HG03378 (cell line): ENCODE data around the gene CRY1.

Source experiments
- ATAC-seq: cut with Tn5 transposase; IDR thresholded peaks from one replicate; pipeline ENCODE4 v1.9.1; 2021; ENCODE audit warnings: mild to moderate bottlenecking, moderate library complexity; ENCODE audit not compliant: unreplicated experiment

The CRY1 gene

DNA sequence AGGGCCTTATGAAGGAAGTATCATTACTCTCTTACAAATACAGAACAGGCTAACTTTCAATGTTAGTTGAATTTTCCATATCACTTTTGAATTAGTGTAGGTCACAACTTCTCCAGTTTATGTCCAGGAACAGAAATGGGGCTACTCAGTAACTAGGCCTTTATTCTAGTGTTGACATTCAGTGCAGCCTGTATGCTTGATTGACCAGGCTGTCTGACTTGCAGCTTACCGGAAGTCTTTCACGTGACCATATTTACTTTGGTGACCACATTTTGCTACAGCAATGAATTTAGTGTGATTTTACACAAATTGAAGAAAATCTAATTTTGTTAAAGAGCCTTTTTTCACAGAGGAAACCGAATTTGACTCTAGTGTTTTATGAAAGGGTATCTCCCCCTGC, 118.8 kb downstream of the CRY1 start:
- no peak for ATAC-seq

- no peak for ATAC-seq
Measured at GRCh38 chr12:106973545-106973944, 119.8 kb downstream of the CRY1 start.

GRCh38 chr12:106971065-106971464, 122.3 kb downstream of the CRY1 start:
- no peak for ATAC-seq

- ATAC-seq, result no peak
Measured at GRCh38 chr12:106964526-106964925, 128.8 kb downstream of the CRY1 start.

DNA sequence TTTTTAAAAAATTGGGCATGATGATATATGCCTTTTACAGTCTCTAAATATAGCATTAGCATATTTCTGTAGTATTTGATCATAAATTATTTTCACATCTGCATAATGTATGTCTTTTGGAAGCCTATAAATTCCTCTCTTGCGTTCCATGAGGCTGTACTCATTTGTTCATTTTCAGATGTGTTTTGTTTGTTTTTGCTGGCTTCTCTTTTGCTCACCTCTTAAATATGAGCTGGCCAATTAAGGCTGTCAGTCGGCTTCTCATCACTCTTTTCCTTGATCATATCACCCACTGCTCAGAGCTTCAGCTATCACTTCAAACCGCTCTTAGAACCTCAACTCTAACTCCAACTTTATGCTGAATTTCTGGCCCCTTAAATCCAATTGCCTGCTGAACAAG, 131.1 kb downstream of the CRY1 start:
- no peak for ATAC-seq

GRCh38 chr12:106960443-106960842, 132.9 kb downstream of the CRY1 start:
- ATAC-seq, result no peak

GRCh38 chr12:106957583-106957982, 135.8 kb downstream of the CRY1 start:
- no peak for ATAC-seq

DNA sequence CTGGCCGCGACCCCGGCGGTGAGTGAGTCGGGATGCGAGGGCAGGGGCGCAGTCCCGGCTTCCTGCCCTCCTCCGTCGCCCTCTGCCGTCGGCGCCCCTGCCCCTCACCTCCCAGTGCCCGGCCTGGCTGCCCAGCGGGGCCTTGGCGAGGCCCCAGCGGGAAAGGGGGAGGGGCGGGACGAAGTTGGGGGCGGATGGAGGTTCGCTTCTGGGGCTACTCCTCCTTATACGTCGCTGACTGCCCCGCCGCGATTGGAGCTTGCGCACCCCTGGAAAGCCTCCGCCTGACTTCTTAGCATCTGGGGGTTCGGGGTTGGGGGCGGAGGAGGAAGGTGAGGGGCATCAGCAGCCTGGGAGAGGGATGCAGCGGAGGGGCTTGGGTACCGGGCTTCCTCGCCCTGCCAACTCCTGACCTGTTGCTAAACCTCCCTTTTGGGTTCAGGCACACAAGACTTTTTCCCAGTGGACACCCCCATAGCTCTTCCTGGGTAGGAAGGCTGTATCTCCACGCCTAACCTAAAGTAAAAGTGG, 137.2 kb downstream of the CRY1 start:
- peak; percentile 4 for ATAC-seq

DNA sequence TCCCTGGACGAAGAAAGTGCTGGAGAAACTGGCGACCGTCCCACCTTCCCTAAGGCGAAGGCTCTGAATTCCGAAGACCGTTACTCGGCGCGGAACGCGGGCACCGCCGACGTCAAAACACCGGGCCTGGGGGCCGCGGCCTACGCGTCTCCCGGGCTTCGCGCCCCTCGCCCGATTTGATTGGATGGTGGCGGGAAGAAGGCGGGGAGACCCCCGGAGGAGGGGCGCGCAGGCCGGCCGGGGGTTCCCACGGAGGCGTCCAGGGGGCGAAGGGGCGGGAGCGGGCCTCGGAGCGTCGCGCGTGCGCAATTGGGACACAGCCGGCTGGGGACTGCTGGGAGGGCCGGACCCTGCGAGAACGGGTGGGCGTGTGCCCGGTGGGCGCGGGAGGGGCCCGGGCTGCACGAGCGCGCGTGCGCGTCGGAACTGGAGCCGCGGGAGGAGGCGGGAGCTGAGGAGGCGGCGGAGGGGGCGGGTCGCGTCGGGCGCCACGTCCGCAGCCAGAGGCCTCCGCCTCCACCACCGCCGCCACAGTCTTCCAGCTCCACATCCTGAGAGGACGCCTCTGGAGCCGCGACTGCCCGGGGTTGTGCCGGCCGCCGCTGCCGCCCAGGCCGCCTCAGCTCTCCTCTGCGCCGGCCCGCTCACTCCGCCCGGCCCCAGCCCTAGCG, 137.8 kb downstream of the CRY1 start, which contains the start of gene TMEM263:
Gene TMEM263, plus strand, starts transcription at position 531 of the 671 bp plus-strand sequence. CDS start 11,210 bp downstream, outside the sequence.
- peak; percentile 71 for ATAC-seq

GRCh38 chr12:106954462-106955376, 138.6 kb downstream of the CRY1 start:
- no peak for ATAC-seq

GRCh38 chr12:106953352-106954250, 139.7 kb downstream of the CRY1 start:
- ATAC-seq, result no peak

GRCh38 chr12:106950591-106950990, 142.8 kb downstream of the CRY1 start:
- no peak for ATAC-seq

GRCh38 chr12:106947461-106947860, 145.9 kb downstream of the CRY1 start:
- ATAC-seq, result no peak

DNA sequence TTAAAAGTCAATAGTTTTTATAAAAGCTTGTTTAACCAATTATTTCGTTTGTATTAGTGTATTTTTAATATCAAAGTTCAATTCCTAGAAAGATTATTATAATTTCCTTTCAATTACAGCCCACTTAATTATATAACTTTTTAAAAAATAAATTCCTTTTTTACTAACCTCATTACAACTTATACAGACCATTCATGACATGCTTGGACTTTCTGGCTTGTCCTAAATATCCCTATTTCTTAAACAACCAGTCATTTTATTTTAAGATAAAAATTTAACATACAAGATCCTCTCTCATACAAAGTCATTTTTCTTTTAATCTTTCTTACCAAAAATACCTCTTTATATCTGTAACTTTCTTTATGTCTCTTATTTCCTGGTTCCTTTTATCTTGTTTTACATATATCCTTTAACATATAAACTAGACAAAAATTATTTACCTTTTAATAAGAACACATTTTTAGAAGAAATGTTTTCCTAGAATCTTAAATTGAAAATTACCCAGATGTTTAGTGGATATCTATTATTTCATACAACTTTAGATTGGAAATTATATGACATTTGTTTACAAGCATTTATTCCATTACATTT, 148.0 kb downstream of the CRY1 start:
- ATAC-seq, result no peak

DNA sequence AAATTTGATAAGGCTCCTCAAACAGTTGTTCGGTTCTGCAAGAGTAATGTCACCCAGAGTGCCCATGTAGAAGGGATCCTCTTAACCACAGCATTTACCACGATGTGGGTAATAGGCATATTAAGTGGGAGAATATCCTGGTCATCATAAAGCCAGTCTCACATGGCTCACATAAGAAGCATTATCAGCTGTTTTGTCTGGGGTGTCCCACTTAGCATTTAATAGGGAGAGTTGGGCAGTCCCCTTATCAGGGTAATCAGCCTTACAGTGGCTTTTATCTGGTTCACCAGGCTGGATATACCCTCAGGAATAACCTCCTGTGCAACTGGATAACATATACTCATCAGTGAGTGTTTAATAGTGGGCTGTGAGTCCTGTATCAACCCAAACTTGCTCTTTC, 150.6 kb downstream of the CRY1 start:
- no peak for ATAC-seq

DNA sequence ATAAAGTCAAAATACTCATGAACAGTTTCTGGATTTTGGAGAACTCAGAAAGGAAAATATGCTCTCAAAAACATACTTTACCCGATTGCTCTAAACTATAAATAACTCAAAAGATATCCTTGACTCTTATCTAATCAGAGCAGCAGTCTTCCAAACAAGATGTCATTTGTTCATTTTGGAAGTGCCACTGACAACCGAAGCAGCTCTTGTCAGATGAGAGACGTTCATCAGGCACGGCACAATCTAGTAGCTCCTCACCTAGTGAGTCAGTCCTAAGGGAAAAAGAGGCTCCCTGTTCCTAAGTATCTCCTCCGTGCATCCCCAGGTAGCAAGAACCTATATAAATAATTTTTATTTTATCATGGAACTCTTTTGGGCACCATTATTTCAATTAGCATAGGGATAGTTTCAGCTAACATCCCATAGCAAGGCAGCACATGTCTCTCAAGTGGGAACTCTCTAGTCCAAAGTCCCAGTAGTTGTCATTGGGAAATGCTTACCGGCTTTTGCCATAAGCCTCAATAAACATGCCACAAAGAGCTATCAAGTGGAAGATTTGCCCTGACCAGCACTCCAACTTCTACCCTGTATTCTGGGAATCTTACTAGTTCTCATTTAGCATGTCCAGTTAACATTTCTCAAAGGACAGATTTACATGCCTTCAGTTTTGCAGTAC, 151.7 kb downstream of the CRY1 start:
- ATAC-seq, result no peak
